Stimulated activated CD4-positive, alpha-beta T cell treated with anti-CD3 and anti-CD28 coated beads, Interleukin-12 subunit alpha, Interleukin-12 subunit beta, amount 100 ng/mL, for 4 hours (primary cell): ENCODE measurements around the gene SIM1.

Experiments
- DNase-seq: peaks from one replicate; pipeline ENCODE4 v3.0.0-alpha.2; 2020

The SIM1 gene

GRCh38 chr6:100470422-100471120 lies 5.8 kb upstream of the SIM1 start:
- DNase-seq = no peak

- DNase-seq = no peak
These were observed 4.6 kb upstream of the SIM1 start for GRCh38 chr6:100469101-100469859.

- DNase-seq = no peak
These were observed 3.4 kb upstream of the SIM1 start for GRCh38 chr6:100468016-100468622.

- DNase-seq = no peak
These were observed 2.7 kb upstream of the SIM1 start for GRCh38 chr6:100467129-100468015.

GRCh38 chr6:100466410-100467128 lies 1.8 kb upstream of the SIM1 start:
- DNase-seq = no peak

- no peak for DNase-seq
These were observed 1.1 kb upstream of the SIM1 start for GRCh38 chr6:100465701-100466409.

GRCh38 chr6:100464162-100464851 lies 414 bp downstream of the SIM1 start:
- DNase-seq = no peak

GRCh38 chr6:100463630-100464161 lies 1.0 kb downstream of the SIM1 start:
- DNase-seq = no peak

GRCh38 chr6:100462706-100463629 lies 1.8 kb downstream of the SIM1 start:
- DNase-seq = no peak

GRCh38 chr6:100461917-100462705 lies 2.6 kb downstream of the SIM1 start:
- no peak for DNase-seq

- DNase-seq = no peak
These were observed 3.3 kb downstream of the SIM1 start for GRCh38 chr6:100461278-100461916.

GRCh38 chr6:100460650-100461204 lies 4.0 kb downstream of the SIM1 start:
- DNase-seq = no peak

- no peak for DNase-seq
These were observed 5.0 kb downstream of the SIM1 start for GRCh38 chr6:100459592-100460184.

GRCh38 chr6:100458841-100459591 lies 5.7 kb downstream of the SIM1 start:
- no peak for DNase-seq

GRCh38 chr6:100457311-100457990 lies 7.3 kb downstream of the SIM1 start:
- DNase-seq = no peak

GRCh38 chr6:100456908-100457235 lies 7.8 kb downstream of the SIM1 start:
- DNase-seq = no peak
